Prostate gland (tissue), 2 donors: Measurements from ENCODE around the gene KAZN.

Experiments used
- POLR2A ChIP-seq: fragments of 450-650 bp; IDR thresholded peaks from one replicate; pipeline ENCODE4 v1.6.1; 2016; ENCODE audit warnings: antibody characterized with exemption, mild to moderate bottlenecking
- TF ChIP-seq, protein P1 (sequence below), 4 experiments: fragments of 200-600 bp in 2 of 4; fragments of 450-650 bp in 2 of 4; sonication (generic) in 2 of 4; IDR thresholded peaks; 1 replicate in 3 of 4; 2 replicates in 1 of 4; pipeline ENCODE4 v1.5.1; 2016 to 2019; ENCODE audit warnings: antibody characterized with exemption in 4 of 4, mild to moderate bottlenecking in 2 of 4, moderate library complexity in 2 of 4

GRCh38 chr1:15137809-15138208 is 539.3 kb downstream of the KAZN start:
- TF ChIP-seq, protein P1, sequence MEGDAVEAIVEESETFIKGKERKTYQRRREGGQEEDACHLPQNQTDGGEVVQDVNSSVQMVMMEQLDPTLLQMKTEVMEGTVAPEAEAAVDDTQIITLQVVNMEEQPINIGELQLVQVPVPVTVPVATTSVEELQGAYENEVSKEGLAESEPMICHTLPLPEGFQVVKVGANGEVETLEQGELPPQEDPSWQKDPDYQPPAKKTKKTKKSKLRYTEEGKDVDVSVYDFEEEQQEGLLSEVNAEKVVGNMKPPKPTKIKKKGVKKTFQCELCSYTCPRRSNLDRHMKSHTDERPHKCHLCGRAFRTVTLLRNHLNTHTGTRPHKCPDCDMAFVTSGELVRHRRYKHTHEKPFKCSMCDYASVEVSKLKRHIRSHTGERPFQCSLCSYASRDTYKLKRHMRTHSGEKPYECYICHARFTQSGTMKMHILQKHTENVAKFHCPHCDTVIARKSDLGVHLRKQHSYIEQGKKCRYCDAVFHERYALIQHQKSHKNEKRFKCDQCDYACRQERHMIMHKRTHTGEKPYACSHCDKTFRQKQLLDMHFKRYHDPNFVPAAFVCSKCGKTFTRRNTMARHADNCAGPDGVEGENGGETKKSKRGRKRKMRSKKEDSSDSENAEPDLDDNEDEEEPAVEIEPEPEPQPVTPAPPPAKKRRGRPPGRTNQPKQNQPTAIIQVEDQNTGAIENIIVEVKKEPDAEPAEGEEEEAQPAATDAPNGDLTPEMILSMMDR (IDR thresholded peaks at IDR 0.05), result no peak
- TF ChIP-seq POLR2A, result no peak
